ENCODE results near the gene L3MBTL3.
"Not testable (repeated sequence)": the region's sequence is repeated elsewhere in the genome, so short reads cannot be mapped to it uniquely, and the experiment has no call there.

The L3MBTL3 gene

DNA sequence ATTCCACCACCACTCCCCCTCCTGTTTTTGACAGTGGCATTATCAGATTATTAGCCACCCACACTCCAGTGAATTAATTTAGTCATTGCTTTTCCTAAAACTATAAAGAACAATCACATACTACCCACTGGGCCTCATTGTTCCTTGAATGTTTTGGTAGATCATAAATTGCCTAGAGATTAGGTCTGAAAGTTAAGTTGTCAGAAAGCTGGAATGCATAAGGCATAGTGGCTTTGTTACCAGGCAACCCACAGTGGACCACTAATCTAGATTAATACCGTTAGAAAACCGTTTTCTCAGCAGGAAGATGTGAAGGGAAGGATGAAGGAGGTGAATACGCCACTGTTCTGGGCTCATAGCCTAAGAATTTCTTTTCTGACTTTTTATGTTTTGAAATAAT is 128.7 kb downstream of the L3MBTL3 start:
- FAIRE-seq: no peak

DNA sequence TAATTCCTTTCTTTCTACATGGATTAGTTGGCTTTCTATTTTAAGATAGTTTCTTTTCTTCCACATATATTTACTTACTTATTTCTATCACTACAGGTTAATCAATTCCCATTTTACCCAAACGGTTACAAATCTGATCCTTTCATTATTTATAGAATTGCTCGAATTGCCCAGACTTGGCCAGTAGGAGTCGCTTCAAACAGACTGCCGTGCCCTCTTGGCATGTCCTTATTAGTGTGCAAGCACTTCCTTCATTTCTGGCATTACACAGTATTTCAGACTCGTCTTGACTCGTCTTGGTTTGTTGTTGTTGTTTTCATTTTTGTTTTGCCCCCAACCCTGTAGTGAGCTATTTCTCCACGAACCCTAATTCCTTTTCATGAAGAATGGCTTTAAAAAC is 129.8 kb downstream of the L3MBTL3 start:
- FAIRE-seq: no peak

DNA sequence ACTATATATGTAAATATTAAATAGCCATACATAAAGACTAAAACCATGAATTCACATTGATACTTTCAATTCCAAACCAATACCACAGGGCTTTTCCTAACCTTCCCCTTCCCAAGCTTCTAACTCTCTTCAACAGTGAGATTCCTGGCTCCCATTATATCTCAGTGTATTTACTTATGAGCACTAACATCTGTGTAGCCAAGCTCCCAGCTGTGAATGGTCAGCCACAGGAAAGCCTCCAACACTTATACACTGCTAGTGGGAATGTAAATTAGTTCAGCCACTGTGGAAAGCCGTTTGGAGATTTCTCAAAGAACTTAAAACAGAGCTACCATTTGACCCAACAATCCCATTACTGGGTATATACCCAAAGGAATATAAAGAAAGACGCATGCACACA is 130.6 kb downstream of the L3MBTL3 start:
- not testable (repeated sequence) for FAIRE-seq

DNA sequence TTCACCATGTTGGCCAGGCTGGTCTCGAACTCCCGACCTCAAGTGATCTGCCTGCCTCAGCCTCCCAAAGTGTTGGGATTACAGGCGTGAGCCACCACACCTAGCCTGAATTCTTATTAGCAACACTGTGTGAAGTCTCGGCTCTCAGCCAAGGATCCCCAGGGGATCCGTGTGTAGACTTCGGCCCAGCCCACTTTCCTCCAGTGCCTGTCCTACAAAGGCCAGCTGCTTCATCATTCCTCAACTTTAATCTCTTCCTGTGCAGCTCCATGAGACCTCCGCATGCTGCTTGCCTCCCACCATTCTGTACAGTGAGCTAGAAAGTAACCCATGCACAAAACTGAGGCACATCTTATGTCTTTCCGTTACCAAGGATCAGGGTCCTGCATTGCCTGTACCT is 132.5 kb downstream of the L3MBTL3 start:
- no peak for FAIRE-seq

GRCh38 chr6:130152908-130153510 is 134.6 kb downstream of the L3MBTL3 start:
- no peak for FAIRE-seq

DNA sequence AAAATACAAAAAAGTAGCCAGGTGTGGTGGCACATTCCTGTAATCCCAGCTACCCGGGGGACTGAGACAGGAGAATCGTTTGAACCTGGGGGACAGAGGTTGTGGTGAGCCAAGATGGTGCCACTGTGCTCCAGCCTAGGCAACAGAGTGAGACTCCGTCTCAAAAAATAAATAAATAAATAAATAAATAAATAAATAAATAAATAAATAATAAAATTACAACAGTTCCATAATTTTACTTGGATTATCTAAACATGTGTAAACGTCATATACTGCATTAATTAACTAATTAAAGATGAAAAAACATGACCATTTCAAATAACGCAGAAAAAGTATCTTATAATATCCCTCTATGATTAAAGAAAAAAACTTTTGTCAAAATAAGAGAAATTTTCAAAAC is 138.5 kb downstream of the L3MBTL3 start:
- FAIRE-seq: no peak

GRCh38 chr6:130158056-130158455 is 139.7 kb downstream of the L3MBTL3 start:
- no peak for FAIRE-seq

- no peak for FAIRE-seq
These were observed 140.2 kb downstream of the L3MBTL3 start for GRCh38 chr6:130158548-130158947.

DNA sequence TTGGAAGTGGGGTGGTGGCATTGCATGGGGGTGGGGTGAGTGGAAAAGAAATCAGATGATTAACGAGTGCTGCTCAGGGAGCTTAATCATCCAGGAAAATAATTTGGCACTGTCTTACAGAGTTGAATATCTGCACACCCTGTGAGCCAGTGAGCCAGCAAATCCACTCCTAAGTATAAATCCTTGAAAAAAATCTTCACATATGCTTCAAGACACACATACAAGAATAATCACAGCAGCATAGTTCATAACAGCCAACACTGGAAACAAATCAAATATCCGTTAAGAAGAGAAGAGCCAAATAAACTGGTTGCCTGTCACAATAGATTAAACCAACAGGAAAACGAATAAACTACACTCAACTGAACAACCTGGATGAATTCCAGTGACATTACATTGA is 141.6 kb downstream of the L3MBTL3 start:
- FAIRE-seq: no peak

GRCh38 chr6:130161683-130162404 is 143.5 kb downstream of the L3MBTL3 start:
- FAIRE-seq: no peak

DNA sequence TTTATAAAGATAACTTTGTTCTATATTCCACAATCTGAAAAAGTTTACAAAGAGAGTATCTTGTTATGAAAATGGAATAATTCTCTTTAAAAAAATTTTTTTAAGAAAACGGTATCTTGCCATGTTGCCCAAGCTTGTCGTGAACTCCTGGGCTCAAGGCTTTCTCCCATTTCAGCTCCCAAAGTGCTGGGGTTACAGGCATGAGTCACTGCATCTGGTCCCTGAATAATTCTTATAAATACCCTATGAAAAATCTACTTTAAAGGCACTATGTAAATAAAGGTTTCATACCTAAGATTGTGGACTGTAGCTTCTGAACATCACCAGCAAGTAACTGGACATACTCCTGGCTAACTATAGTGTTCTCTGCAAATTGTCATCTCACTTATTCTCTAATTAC is 144.0 kb downstream of the L3MBTL3 start:
- no peak for FAIRE-seq

GRCh38 chr6:130163266-130163665 is 144.9 kb downstream of the L3MBTL3 start:
- no peak for FAIRE-seq

GRCh38 chr6:130164251-130164650 is 145.9 kb downstream of the L3MBTL3 start:
- no peak for FAIRE-seq

GRCh38 chr6:130167655-130168054 is 149.3 kb downstream of the L3MBTL3 start:
- no peak for FAIRE-seq

DNA sequence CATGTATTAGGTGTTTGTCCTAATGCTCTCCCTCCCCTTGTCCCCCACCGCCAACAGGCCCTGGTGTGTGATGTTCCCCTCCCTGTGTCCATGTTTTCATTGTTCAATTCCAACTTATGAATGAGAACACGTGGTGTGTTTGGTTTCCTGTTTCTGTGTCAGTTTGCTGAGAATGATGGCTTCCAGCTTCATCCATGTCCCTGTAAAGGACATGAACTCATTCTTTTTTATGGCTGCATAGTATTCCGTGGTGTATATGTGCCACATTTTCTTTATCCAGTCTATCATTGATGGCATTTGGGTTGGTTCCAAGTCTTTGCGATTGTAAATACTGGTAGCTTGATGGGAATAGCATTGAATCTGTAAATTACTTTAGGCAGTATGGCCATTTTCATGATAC is 151.8 kb downstream of the L3MBTL3 start:
- not testable (repeated sequence) for FAIRE-seq

GRCh38 chr6:130173377-130174004 is 155.1 kb downstream of the L3MBTL3 start:
- not testable (repeated sequence) for FAIRE-seq

GRCh38 chr6:130176378-130176777 is 158.0 kb downstream of the L3MBTL3 start:
- no peak for FAIRE-seq

GRCh38 chr6:130178692-130179091 is 160.3 kb downstream of the L3MBTL3 start:
- FAIRE-seq: no peak

- no peak for FAIRE-seq
These were observed 164.1 kb downstream of the L3MBTL3 start for GRCh38 chr6:130182466-130182865.

GRCh38 chr6:130183271-130184222 is 165.2 kb downstream of the L3MBTL3 start:
- no peak for FAIRE-seq

GRCh38 chr6:130185658-130186057 is 167.3 kb downstream of the L3MBTL3 start:
- no peak for FAIRE-seq

GRCh38 chr6:130187335-130188206 is 169.2 kb downstream of the L3MBTL3 start:
- FAIRE-seq: no peak
